H1 (cell line): ENCODE measurements around the gene SMOC2. TPM values are rescaled to one million over a fixed set of nuclear protein-coding genes. Genes with fewer than 3 reads are reported as not detected.

ENCODE experiments used
- ATF3 ChIP-seq: IDR thresholded peaks from 2 replicates; pipeline ENCODE4 v1.6.1; 2011; ENCODE audit warnings: low read depth, mild to moderate bottlenecking, low read length; ENCODE audit not compliant: insufficient read depth
- SUZ12 ChIP-seq: fragments of 200-600 bp; sonication (generic); IDR thresholded peaks from 2 replicates; pipeline ENCODE4 v1.6.1; 2012; ENCODE audit warnings: mild to moderate bottlenecking, inconsistent platforms, low read length, moderate library complexity, mixed read lengths
- polyA plus RNA-seq, 7 experiments: library from polyadenylated mRNA; depleted of rRNA in 3 of 7; stranded (reverse) in 5 of 7; unstranded in 2 of 7; fragments of >200 nt in 5 of 7; fragments of 200-250 nt in 2 of 7; gene quantifications; 1 replicate in 5 of 7; 2 replicates in 1 of 7; 4 replicates in 1 of 7; pipeline versions ENCODE4 v1.2.1 to v1.2.3, GENCODE V29; 2011 to 2013; ENCODE audit warnings: missing spikeins in 2 of 7, mixed read lengths in 2 of 7
- total RNA-seq: library from RNA; stranded (reverse); fragmentation: NEBNext Ultra II Directional; extraction: Animal tissue kit (Norgen Biotek cat#: 25700); gene quantifications from 2 replicates; pipeline ENCODE4 v1.2.1, GENCODE V29; 2021

SMOC2 gene
- total and polyA plus RNA-seq, 2 of the 8 experiments (the other 6 are each of a cell fraction or from before 2014, with no cell fraction given) = 7.7 to 8.5 TPM

- TF ChIP-seq SUZ12 (no peak), ATF3 (no peak)
These were observed 124.1 kb downstream of the SMOC2 start (continued) for GRCh38 chr6:168565112-168565511.
